PC-9 (cell line): ENCODE measurements around the gene SETD6.

Experiments used
- EZH2 ChIP-seq: fragments of 200-600 bp; sonication (generic); IDR thresholded peaks from 2 replicates; pipeline ENCODE4 v1.8.0; 2017; ENCODE audit warnings: antibody characterized with exemption, low read depth
- TF ChIP-seq, protein P1 (sequence below): fragments of 200-600 bp; sonication (generic); conservative IDR thresholded peaks from 2 replicates; pipeline ENCODE4 v1.6.1; 2017; ENCODE audit warnings: mixed run types, antibody characterized with exemption, mild to moderate bottlenecking, moderate library complexity

GRCh38 chr16:58475091-58475619 is 40.2 kb upstream of the SETD6 start:
- TF ChIP-seq, protein P1, sequence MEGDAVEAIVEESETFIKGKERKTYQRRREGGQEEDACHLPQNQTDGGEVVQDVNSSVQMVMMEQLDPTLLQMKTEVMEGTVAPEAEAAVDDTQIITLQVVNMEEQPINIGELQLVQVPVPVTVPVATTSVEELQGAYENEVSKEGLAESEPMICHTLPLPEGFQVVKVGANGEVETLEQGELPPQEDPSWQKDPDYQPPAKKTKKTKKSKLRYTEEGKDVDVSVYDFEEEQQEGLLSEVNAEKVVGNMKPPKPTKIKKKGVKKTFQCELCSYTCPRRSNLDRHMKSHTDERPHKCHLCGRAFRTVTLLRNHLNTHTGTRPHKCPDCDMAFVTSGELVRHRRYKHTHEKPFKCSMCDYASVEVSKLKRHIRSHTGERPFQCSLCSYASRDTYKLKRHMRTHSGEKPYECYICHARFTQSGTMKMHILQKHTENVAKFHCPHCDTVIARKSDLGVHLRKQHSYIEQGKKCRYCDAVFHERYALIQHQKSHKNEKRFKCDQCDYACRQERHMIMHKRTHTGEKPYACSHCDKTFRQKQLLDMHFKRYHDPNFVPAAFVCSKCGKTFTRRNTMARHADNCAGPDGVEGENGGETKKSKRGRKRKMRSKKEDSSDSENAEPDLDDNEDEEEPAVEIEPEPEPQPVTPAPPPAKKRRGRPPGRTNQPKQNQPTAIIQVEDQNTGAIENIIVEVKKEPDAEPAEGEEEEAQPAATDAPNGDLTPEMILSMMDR = no peak
- TF ChIP-seq EZH2 = no peak
